ENCODE measurements around the gene AKNA. TPM values are rescaled to one million over a fixed set of nuclear protein-coding genes. Genes with fewer than 3 reads are reported as not detected.

Gene AKNA
- total and polyA plus RNA-seq, 2 donors from 2014 or later = 6.1 to 52.1 TPM

GRCh38 chr9:114311571-114312512 is 75.9 kb downstream of the AKNA start:
- H3K36me3 ChIP-seq (ENCODE audit: control insufficient read depth in 2 of 3, insufficient read depth in 3 of 3, low read length in 3 of 3) = peaks cover 0 to 5% (median 0%) of the 10 kb centered on the region in 3 donors
- TF ChIP-seq CTCF (IDR thresholded peaks at IDR 0.05; ENCODE audit: borderline replicate concordance, extremely low read depth, insufficient read depth) = no peak
- DNase-seq (peak in 2 of 5 donors; percentile 24 to 36), FAIRE-seq (no peak)
- H3K9me3 ChIP-seq (ENCODE audit: control insufficient read depth in 2 of 3, insufficient read depth in 1 of 3, low read length in 3 of 3) = no peaks in the 10 kb centered on the region
- H3K4me1 ChIP-seq (ENCODE audit: control insufficient read depth in 2 of 3, insufficient read depth in 2 of 3, low read depth in 1 of 3, low read length in 3 of 3) = no peaks in the 10 kb centered on the region
- no peak overlapping the region for H3K9ac ChIP-seq (ENCODE audit: low read length in 3 of 3)
- intact Hi-C loops (cut with DNase I) = no loop called here
- no peak overlapping the region for H3K4me3 ChIP-seq (ENCODE audit: low read length in 3 of 3)
- no peaks in the 10 kb centered on the region for H3K27me3 ChIP-seq (ENCODE audit: control insufficient read depth, insufficient read depth, low read length)
- no peak overlapping the region for H3K27ac ChIP-seq (ENCODE audit: low read depth in 2 of 2, low read length in 2 of 2)

GRCh38 chr9:114310471-114311450 is 77.0 kb downstream of the AKNA start:
- Histone ChIP-seq H3K9me3 (ENCODE audit: control insufficient read depth in 2 of 3, insufficient read depth in 1 of 3, low read length in 3 of 3) (no peaks in the 10 kb centered on the region), H3K27ac (ENCODE audit: low read depth in 2 of 2, low read length in 2 of 2) (no peak overlapping the region), H3K4me3 (ENCODE audit: low read length in 3 of 3) (no peak overlapping the region), H3K9ac (ENCODE audit: low read length in 3 of 3) (no peak overlapping the region), H3K36me3 (ENCODE audit: control insufficient read depth in 2 of 3, insufficient read depth in 3 of 3, low read length in 3 of 3) (peaks cover 0 to 5% (median 0%) of the 10 kb centered on the region in 3 donors), H3K27me3 (ENCODE audit: control insufficient read depth, insufficient read depth, low read length) (no peaks in the 10 kb centered on the region), H3K4me1 (ENCODE audit: control insufficient read depth in 2 of 3, insufficient read depth in 2 of 3, low read depth in 1 of 3, low read length in 3 of 3) (no peaks in the 10 kb centered on the region)
- FAIRE-seq = no peak
- intact Hi-C loops (cut with DNase I) = no loop called here
- TF ChIP-seq CTCF (IDR thresholded peaks at IDR 0.05; ENCODE audit: borderline replicate concordance, extremely low read depth, insufficient read depth) = no peak
- peak in 2 of 5 donors; percentile 31 to 32 for DNase-seq

GRCh38 chr9:114309096-114309495 is 78.7 kb downstream of the AKNA start:
- H3K9me3 ChIP-seq (ENCODE audit: control insufficient read depth in 2 of 3, insufficient read depth in 1 of 3, low read length in 3 of 3) = no peaks in the 10 kb centered on the region
- no peak for TF ChIP-seq CTCF (IDR thresholded peaks at IDR 0.05; ENCODE audit: borderline replicate concordance, extremely low read depth, insufficient read depth)
- no peak overlapping the region for H3K4me3 ChIP-seq (ENCODE audit: low read length in 3 of 3)
- intact Hi-C loops (cut with DNase I) = no loop called here
- no peak overlapping the region for H3K9ac ChIP-seq (ENCODE audit: low read length in 3 of 3)
- no peak for FAIRE-seq
- no peaks in the 10 kb centered on the region for H3K27me3 ChIP-seq (ENCODE audit: control insufficient read depth, insufficient read depth, low read length)
- peaks cover 0 to 6% (median 0%) of the 10 kb centered on the region in 3 donors for H3K4me1 ChIP-seq (ENCODE audit: control insufficient read depth in 2 of 3, insufficient read depth in 2 of 3, low read depth in 1 of 3, low read length in 3 of 3)
- peak in 2 of 5 donors; percentile 31 to 32 for DNase-seq
- H3K27ac ChIP-seq (ENCODE audit: low read depth in 2 of 2, low read length in 2 of 2) = no peak overlapping the region
- peaks cover 0 to 5% (median 0%) of the 10 kb centered on the region in 3 donors for H3K36me3 ChIP-seq (ENCODE audit: control insufficient read depth in 2 of 3, insufficient read depth in 3 of 3, low read length in 3 of 3)

Data from kidney (tissue), 14 donors.